Right renal pelvis (tissue), 4 donors: ENCODE results near the gene SLC9A3. TPM values are rescaled to one million over a fixed set of nuclear protein-coding genes. Genes with fewer than 3 reads are reported as not detected.

Experiments
- DNase-seq, 4 donors: peaks; one replicate each; pipeline ENCODE4 v3.0.0-alpha.2; 2013; ENCODE audit warnings: low read depth in 4 of 4, low spot score in 3 of 4, missing footprints in 1 of 4
- polyA plus RNA-seq, 4 donors: library from polyadenylated mRNA; unstranded; fragments of 120-200 nt; gene quantifications; one replicate each; pipeline ENCODE4 v1.2.1, GENCODE V29; 2013; ENCODE audit not compliant: insufficient read length in 4 of 4

The SLC9A3 gene
- polyA plus RNA-seq, 4 donors = 40.5 to 60.9 (median 47.3) TPM

- no peak for DNase-seq
Measured at GRCh38 chr5:464843-465590, 59.2 kb downstream of the SLC9A3 start.

- DNase-seq = no peak
Measured at GRCh38 chr5:464446-464842, 59.8 kb downstream of the SLC9A3 start.

- no peak for DNase-seq
Measured at GRCh38 chr5:463952-464351, 60.3 kb downstream of the SLC9A3 start.

- DNase-seq = no peak
Measured at GRCh38 chr5:463301-463700, 60.9 kb downstream of the SLC9A3 start.

- no peak for DNase-seq
Measured at GRCh38 chr5:462051-462481, 62.2 kb downstream of the SLC9A3 start.

GRCh38 chr5:460273-460625 is 64.0 kb downstream of the SLC9A3 start:
- no peak for DNase-seq

- no peak for DNase-seq
Measured at GRCh38 chr5:459562-460272, 64.5 kb downstream of the SLC9A3 start.

- no peak for DNase-seq
Measured at GRCh38 chr5:458547-459353, 65.5 kb downstream of the SLC9A3 start.

GRCh38 chr5:457195-457961 is 66.9 kb downstream of the SLC9A3 start:
- no peak for DNase-seq

- no peak for DNase-seq
Measured at GRCh38 chr5:456351-457194, 67.7 kb downstream of the SLC9A3 start.

GRCh38 chr5:455806-456205 is 68.4 kb downstream of the SLC9A3 start:
- no peak for DNase-seq

GRCh38 chr5:454936-455335 is 69.3 kb downstream of the SLC9A3 start:
- DNase-seq = no peak

GRCh38 chr5:453725-454481 is 70.3 kb downstream of the SLC9A3 start:
- no peak for DNase-seq

GRCh38 chr5:452978-453710 is 71.1 kb downstream of the SLC9A3 start:
- no peak for DNase-seq

GRCh38 chr5:451587-452458 is 72.4 kb downstream of the SLC9A3 start:
- no peak for DNase-seq

- DNase-seq = no peak
Measured at GRCh38 chr5:449151-449550, 75.1 kb downstream of the SLC9A3 start.

GRCh38 chr5:448766-449090 is 75.5 kb downstream of the SLC9A3 start:
- DNase-seq = no peak
